GM18505 (cell line): ENCODE data around the gene DCHS2.

Experiments used
- ATAC-seq: cut with Tn5 transposase; IDR thresholded peaks from one replicate; pipeline ENCODE4 v1.9.1; 2021; ENCODE audit not compliant: unreplicated experiment
- POLR2A ChIP-seq: IDR thresholded peaks from 4 replicates; pipeline ENCODE4 v1.6.1; 2011; ENCODE audit warnings: borderline replicate concordance; ENCODE audit not compliant: insufficient read depth, insufficient read length; ENCODE audit errors: extremely low read depth

The DCHS2 gene

DNA sequence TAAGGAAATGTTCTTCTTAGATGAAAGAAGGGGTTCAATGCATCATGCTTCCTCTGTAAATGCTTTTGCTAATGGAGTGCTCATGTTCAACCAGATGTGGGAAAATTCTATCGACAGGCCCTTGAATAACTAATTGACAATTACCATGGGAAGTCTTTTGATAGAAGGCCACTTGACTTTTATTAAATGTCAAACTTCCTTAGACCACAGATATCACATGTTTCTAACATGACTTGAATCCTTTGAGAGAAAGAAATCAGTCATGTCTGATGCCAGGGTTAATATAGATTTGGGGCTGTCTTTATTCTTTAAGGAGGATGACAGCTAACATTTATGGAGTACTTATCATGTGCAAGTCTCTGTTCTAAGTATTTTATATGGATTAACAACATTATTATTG is 280.1 kb downstream of the DCHS2 start:
- no peak for ATAC-seq
- no peak for TF ChIP-seq POLR2A

- ATAC-seq, result no peak
- TF ChIP-seq POLR2A, result no peak
These were observed 283.2 kb downstream of the DCHS2 start for GRCh38 chr4:154208424-154208823.

DNA sequence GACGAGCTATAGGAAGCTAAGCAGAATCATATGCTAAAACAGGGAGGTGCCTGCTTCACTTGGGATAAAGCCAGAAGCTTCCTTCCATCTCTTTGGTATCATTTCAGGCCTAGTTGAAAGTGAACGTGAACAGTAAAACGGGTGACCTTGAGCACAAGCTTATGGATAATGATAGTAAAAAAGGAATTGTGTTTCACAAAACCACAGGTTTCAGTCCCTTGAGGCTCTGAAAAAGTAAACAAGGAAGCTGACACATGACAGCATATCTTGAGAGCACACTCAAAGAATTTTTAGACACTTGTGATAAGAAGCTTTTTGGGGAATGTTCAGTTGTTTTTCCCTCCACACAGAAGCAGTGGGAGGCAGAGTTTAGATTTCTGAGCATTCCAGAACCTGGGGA is 286.1 kb downstream of the DCHS2 start:
- TF ChIP-seq POLR2A, result no peak
- no peak for ATAC-seq

DNA sequence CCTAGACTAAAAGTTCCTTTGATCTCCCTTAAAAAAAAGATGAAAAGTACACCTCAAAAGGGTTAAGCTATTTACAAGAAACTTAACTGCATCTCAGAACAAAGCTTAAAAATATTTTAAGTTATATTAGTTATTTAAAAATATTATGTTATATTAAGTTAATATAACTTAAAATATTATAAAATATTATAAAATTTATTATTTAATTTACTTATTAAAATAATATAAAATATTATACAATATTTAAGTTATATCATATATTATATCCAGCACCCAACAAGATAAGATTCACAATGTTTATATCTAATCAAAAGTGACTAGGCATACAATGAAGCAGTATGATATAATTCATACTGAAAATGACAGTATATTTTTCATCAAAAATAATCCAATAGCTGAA is 296.9 kb downstream of the DCHS2 start:
- no peak for TF ChIP-seq POLR2A
- no peak for ATAC-seq

DNA sequence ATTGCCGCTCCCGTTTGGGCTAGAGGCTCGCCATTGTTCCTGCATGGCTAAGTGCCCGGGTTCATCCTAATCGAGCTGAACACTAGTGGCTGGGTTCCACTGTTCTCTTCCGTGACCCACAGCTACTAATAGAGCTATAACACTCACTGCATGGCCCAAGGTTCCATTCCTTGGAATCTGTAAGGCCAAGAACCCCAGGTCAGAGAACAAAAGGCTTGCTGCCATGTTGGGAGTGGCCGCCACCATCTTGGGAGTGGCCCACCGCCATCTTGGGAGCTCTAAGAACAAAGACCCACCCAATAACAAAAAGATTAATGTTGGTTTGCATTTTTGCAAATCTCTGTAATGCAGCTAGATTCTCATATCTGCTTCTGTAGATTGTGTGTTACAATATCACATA is 299.0 kb downstream of the DCHS2 start:
- no peak for ATAC-seq
- no peak for TF ChIP-seq POLR2A

GRCh38 chr4:154189346-154189745 is 302.3 kb downstream of the DCHS2 start:
- no peak for ATAC-seq
- no peak for TF ChIP-seq POLR2A

DNA sequence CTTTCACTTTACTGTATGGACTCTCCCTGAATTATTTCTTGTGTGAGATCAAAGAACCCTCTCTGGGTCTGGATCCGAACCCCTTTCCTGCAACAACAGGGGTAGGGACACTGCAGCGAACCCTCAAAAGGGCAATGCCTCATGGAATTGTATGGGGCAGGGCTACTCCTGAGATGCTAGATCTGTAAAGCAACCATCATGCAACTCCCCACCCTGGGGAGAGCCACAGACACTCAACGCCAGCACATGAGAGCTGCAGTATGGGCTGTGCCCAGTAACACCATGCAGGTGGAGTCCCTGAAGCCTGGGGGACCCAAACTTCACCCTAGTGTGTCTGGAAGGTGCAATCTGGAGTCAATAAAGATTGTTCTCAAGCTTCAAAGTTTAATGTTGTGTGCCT is 304.7 kb downstream of the DCHS2 start:
- no peak for ATAC-seq
- no peak for TF ChIP-seq POLR2A

DNA sequence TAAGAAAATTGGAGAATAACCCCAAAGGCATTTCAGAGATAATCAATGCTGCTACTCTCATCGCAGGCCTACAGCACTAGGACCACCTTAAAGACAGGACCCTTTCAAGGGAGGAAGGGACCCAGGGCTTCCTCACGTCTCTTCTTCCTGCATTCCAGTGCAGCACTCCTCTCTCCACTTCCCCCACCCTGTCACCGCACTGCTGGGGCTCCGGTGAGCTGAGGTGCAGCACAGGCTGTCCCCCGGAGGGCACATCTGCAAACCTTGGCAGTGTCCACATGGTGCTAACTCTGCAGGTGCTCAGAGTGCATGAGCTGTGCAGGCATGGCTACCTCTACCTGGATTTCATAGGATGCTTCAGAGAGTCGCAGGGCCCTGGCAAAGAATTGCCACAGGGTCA is 305.6 kb downstream of the DCHS2 start:
- TF ChIP-seq POLR2A, result no peak
- no peak for ATAC-seq

- TF ChIP-seq POLR2A, result no peak
- no peak for ATAC-seq
These were observed 307.4 kb downstream of the DCHS2 start for GRCh38 chr4:154184238-154184637.

DNA sequence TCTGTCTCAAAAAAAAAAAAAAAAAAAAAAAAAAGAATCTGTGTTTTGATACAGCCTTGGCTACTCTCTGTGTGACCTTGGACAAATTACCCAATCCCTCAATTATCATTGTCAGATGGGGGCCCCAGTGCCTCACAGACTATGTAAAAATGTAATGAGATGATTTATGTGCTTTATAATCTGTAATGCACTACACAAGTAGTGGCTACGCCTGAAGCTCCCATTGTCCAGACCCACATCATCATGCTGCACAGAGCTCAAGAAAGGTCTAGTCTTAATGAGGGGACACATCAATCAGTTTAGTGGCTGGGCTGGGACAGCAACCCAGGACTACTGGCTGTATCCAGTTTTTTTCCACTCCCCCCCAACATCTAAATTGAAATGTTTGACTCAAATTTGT is 308.3 kb downstream of the DCHS2 start:
- TF ChIP-seq POLR2A, result no peak
- no peak for ATAC-seq
